ENCODE results near the gene INSYN2B.
"Not testable (repeated sequence)": the region's sequence is repeated elsewhere in the genome, so short reads cannot be mapped to it uniquely, and the experiment has no call there.

Gene INSYN2B

DNA sequence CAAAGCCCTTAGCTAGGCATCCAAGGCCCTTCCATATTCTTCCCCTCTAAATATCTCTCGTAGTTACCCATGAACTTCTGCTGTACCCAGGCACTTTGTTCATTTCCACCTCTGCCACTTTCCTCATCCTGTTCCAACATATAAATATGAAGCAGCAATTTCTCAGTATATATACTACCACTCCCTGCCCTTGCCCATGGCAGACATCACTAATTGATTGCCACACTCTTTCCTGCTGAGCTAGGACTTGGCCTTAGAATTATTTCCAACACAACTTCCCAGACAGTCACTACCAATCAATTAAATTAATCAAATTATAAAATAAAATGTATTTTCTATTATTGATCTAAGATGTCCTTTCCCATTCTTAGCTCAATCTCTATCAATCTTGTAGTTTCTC, 8.5 kb downstream of the INSYN2B start:
- DNase-seq (ENCODE audit: low read depth): no peak

DNA sequence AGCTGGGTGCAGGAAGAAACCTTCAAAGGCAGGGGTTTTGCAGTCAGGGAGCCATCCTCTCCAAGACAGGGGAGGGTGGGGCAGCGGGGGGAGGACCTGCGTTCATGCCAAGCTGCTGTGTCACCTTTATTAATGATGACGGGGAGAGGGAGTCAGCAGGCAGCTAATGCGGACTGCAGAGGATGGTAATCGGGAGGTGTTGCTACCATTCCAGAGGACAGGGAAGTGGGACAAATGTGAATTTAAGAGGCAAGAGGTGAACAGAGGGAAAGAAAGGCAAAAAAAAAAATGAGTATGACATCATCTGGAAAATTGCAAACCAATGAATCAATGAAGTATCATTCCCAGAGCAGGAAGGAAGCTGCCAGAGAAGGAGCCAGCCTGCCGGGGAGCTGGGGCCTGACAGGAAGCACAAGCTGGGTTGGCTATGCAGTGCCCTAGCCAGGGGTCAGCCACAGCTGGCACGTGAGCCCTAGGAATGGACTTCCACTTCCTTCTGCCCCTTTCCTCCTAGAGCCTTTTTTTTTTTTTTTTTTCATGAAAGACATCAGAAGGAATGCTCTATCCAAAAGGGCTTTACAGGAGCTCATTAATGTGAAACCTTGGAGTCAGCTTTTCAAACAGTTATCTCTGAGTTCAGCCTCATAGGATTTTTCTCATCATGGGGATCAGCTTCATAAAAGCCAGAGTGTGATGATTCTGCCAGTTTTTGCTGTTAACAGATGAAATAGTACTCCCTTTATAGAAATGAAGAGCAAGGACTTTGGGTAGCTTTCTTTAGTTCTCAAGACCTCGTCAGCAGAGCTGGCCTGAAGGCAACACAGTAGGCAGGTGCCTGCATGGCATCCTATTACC, 9.2 kb downstream of the INSYN2B start:
- DNase-seq (ENCODE audit: low read depth): no peak

DNA sequence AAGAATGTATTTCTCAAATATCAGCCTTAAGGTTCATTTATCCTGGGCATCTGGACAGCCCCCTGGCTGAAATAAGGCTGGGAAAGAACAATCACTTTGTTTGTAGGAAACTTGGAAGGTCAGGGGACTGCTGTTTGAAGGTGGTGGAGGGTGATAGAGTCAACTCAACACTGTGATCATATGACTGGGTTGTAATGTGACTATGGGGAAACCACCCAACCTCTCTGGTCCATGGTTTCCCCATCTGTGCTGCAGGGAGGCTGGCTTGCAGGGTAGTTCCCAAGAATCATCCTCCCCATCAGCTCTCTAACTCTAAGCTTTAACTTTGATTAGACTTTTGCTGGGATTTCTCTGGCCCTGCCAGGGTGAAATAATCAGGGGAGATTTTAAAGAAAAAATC, 10.0 kb downstream of the INSYN2B start:
- DNase-seq (ENCODE audit: low read depth): no peak

DNA sequence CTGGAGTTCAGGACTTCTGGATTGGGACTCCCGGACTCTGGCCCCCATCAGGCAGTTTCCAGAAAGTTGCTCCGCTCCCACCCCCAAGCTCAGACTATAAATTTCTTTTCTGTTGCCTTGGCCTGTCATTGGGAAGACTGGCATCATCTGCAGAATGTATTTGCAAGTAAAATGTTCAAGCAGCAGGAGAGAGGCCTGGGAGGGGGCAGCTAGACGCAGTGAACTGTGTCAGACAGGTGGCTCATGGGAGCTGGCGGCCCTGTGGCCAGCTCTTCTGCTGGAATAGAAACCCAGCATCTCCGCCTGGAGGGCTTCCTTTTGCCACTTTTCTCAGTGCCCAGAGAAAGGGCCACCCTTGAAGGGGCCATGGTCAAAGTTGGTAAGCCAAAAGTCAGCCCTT, 16.0 kb downstream of the INSYN2B start:
- DNase-seq (ENCODE audit: low read depth): no peak

DNA sequence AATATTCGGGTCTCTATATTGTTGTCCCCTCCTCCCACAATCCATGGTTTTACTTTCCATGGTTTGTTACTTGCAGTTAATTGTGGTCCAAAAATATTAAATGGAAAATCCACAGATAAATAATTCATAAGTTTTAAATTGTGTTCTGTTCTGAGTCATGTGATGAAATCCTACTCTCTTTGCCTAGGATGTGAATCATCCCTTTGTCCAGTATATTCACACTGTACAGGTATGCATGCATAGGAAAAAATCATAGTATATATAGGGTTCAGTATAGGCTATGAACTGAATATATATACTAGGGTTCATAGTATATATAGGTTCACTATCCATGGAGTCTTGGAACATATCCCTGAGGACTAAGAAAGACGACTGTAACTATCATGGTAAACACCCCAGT, 19.6 kb downstream of the INSYN2B start:
- no peak for DNase-seq (ENCODE audit: low read depth)

DNA sequence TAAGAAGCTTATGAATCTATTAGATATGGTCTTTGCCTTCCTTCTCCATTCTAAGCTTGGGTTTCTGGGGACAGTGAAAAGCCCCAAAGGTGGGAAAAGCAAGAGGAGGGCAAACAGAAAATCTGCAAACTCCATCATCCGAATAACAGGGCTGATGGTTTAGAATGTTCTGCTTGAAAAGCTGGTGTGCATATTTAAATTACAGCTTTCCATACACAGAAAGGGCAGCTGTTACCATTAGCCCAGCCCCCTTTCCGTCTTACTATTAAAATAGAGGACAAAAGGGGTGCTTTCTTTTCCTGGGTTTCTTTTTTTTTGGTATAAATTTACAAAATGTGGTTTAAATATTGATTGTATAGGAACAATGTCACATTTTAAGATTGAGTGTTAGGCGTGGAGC, 22.0 kb downstream of the INSYN2B start:
- DNase-seq (ENCODE audit: low read depth): no peak

DNA sequence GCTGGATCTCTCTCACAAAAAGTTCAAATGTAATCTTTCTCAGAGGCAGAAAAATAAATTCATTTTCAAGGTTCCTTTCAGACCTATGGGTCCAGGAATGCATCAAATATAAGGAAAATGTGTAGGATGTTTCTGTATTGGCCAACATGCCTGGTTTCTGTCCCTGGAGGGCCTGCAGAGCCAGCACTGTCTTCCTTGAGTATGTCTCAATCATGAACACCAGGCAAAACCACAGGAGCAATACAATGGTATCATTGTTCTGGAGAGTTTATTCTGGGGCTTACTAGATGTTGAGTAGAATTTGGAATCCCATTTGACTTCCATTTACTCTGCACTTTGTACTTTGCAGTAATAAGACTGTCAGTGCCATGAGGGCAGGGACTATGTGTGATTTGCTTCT, 23.5 kb downstream of the INSYN2B start:
- no peak for DNase-seq (ENCODE audit: low read depth)

DNA sequence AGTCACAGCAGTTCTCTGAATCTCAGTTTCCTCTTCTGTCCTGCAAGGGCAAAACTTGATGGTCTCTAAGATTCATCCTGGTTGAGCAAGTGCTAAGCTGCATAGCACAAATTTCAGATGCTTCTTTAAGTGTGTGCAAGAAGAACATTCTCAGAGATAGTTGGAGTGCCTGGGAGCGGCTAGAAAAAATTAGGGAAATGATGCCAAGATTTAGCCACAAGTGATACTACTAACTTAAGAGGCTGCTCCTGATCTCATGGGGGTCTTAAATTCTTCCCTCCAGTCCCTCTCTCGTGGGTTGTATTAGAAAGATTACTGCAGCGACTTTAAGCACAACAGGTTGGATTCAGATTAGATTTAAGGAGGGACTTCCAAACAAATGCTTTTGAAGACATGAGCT, 24.2 kb downstream of the INSYN2B start:
- no peak for DNase-seq (ENCODE audit: low read depth)

DNA sequence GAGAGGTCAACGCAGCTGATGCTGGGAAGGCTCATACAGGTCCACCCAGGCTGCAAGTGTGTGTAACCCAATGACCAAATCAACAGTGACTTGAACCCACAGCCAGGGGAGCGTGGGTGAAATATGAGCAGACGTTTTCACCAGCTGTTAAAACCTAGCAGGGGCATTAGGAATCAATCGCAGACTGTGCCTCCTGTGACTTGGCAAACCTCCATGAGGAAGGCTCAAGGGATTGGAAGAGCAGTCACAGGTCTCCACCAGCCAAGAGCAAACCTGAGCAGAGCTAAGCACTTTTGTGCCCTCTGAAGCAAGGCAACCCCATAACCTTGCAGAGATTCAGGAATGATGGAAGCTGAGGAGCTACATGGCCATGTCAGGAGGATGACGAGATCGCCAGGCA, 25.5 kb downstream of the INSYN2B start:
- no peak for DNase-seq (ENCODE audit: low read depth)

DNA sequence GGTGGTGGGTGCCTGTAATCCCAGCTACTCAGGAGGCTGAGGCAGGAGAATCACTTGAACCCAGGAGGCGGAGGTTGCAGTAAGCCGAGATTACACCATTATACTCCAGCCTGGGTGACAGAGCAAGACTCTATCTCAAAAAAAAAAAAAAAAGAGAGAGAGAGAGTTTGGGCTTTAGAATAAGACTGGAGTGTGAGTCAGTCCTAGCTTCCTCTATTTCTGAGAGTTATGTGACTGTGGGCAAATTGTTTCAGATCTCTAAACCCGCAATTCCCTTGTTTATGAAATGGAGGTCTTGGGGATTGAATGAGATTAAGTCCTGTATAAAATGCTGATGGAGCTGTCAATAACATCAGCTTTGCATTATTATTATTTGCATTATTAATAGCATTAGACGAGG, 27.1 kb downstream of the INSYN2B start:
- not testable (repeated sequence) for DNase-seq (ENCODE audit: low read depth)

DNA sequence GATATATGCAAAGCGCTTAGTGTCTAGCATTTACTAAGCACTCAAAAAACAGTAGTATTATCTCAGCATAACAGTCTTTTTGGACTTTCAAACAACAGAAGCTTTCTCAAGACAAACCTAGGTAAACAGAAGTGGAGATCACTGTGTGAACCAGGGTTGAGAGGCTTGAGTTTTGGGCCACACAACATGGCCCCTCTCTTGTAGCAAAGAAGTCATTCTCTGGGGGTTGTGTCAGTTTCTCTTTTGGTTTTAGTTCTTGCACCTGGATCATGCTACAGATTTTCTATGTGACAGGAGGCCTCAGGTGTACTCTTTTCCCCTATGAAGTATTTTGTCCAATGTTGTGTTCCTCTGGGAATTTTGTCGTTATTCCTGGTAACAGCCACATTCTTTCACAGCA, 30.0 kb downstream of the INSYN2B start:
- no peak for DNase-seq (ENCODE audit: low read depth)

DNA sequence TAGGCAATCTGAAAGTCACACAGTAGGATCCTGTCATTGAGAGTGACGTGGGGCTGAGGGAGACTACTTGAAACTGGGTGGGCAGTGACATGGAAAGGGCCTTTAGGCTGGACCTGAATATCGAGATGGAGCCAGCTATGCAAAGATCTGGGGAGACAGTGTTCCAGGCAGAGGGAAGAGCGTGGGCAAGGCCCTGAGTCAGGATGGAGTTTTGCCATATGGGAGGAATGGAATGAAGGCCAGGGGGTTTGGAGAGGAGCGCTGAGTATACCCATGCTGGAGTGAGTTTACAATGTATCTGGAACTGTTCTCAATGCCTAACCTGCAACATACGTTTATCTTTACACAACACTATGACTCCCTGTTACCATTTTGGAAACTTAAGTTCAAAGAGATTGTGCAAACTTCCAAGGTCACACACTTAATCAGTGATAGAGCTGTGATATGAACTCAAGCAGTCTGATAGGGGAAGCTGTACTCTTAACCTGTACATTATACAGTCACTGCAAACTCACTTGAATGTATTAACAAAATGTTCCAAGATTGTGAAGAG, 33.5 kb downstream of the INSYN2B start:
- no peak for DNase-seq (ENCODE audit: low read depth)

DNA sequence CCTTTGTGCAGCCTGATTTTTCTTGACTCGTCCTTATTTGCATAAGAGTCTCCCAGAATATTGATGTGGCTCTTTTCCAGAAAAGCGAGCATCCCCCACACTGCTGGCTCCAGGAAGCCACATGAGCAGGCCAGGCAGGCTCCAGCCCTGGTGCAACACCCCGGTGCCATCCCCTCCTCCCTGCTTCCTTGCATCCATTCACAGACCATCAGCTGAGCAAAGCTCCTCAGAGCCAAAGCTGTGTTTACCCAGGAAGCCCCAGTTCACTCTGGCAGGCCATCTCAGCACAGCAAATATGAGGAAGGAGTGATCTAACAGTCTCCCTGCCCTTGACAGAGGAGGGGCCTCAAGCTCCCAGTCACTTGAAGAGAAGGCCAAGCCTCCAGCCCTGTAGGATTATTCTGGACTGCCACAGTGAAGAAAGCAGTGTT, 34.4 kb downstream of the INSYN2B start:
- no peak for DNase-seq (ENCODE audit: low read depth)

DNA sequence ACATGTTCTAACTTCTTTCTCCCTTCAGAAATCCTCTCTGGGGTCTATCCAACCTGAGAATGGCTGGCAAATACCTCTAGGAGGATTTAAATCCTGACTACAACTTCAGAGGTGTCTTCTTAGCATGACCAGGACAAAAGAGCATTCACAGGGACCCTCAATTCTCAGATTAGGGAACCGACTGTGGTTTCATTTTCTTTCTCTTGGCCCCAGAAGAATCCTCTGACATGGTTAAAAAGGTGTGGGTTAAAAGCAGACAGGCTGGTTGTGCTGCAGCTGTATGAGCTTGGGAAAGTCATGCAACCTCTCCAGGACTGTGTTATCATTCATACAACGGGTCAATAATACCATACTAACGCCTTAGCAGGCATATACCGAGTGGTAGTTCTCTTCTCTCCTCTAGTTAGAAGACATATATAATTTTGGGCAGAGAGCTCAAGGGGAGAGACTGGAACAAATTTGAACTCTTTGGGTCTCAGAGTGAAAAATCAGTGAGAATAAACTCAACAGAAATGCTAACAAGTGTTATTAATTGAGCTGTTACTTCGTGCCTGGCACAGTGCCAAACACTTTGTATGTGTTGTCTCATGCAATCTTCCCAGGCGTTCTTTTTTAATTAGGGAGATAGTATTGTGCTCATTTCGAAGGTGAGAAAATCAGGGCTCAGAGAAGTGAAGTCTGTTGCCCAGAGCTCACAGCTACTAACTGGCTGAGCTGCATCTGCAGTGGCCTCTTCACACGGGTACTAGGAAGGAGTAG, 35.2 kb downstream of the INSYN2B start:
- DNase-seq (ENCODE audit: low read depth): no peak

DNA sequence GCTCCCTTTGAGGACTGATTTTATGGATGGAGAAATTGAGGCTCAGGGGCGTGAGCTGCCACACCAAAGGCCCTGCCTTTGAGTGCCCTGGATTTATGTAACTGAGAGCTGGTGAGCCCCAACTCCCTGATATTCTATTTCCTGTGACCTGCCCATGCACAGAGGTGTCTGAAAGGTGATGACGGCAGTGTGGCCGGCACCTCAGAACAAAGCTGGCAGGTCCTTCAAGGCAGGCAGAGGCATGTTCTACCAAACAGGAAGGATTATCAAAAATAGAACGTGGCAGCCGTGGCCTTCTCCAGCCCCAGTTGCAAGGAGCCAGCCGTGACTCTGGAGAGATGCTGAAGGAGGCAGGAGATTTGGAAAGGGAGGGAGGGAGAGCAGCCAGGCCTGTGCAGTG, 36.2 kb downstream of the INSYN2B start:
- no peak for DNase-seq (ENCODE audit: low read depth)

DNA sequence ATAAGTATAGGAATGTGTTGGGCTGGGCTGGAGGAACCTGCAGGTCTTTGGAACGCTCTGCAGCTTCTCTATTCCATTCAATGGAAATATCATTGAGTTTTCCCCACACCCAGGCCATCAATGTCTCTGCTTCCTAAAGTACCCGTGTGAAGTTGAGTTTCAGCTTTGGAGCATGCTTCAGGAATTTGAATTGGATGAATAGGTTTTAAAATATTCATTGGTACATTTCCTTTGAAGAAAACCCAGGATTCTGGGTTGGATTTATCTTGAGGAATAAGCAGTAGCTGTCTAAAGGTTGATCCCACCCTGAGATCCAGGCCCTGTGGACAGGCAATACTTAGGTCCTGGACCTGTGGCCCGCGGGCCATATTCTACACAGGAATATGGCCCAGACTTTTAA, 37.3 kb downstream of the INSYN2B start:
- no peak for DNase-seq (ENCODE audit: low read depth)

DNA sequence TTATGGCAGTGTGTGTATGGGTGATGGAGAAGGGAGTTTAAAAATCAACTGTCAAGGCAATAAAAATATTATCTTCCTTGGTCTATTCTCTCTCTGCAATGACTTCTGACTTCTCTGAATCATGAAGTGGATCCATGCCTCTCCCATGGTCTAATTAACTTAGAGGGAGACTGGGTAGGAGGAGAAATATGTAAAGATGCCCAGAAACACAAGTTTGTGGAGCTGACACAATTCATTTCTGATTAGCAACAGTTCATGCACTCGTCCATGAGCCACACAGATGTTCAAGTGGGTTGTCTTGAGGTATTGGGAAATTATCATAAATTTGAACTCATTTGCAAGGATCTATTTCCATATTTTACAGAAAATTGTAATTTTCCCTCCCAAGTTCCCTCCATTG, 38.1 kb downstream of the INSYN2B start:
- DNase-seq (ENCODE audit: low read depth): no peak

DNA sequence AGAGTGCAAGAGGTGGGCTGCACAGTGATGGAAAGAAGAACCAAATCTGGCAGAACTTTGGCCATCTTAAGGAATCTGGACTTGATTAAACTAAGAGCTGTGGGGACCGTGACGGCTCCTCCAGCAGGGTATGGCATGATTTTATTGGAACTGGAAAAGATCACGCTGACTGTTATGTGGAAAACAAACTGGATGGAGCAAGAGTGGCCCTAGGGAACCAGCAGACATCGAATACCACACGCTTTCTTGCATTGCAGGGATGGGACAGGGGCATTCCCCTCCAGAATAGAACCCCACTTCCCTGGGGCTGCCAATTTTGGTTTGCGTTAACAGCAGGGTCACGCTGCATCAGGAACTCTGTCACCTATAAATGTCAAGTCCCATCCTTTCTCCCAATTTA, 38.8 kb downstream of the INSYN2B start:
- no peak for DNase-seq (ENCODE audit: low read depth)

DNA sequence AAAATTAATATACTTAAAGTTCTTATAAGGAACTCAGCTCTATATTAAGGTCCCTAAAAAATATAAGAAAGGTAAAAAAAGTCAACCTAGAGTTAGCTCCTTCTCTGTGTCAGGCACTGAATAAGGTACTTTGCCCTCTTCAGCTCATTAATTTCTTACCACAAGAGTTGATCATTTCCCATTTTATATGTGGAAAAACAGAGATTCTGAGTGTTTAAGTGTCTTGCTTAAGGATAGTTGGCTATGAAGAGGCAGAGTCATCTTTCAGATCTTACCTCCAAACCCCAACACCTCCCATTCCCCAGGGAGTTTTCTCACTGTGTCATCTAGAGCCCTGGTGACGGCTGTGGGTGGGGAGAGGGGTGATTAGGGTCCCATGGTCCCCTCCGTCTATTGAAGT, 40.6 kb downstream of the INSYN2B start:
- DNase-seq (ENCODE audit: low read depth): no peak

DNA sequence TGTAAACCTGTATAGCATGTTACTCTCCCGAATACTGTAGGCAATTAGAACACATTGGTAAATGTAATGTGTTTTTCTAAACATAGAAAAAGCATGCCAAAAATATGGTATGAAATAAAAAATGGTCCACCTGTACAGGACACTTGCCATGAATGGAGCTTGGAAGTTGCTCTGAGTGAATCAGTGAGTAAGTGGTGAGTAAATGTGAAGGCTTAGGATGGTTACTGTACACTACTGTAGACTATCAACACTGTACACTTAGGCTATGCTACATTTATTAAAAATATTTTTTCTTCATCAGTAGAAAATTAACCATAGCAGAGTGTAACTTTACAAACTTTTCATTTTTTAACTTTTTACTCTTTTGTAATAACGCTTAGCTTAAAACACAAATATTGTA, 41.9 kb downstream of the INSYN2B start:
- DNase-seq (ENCODE audit: low read depth): no peak

DNA sequence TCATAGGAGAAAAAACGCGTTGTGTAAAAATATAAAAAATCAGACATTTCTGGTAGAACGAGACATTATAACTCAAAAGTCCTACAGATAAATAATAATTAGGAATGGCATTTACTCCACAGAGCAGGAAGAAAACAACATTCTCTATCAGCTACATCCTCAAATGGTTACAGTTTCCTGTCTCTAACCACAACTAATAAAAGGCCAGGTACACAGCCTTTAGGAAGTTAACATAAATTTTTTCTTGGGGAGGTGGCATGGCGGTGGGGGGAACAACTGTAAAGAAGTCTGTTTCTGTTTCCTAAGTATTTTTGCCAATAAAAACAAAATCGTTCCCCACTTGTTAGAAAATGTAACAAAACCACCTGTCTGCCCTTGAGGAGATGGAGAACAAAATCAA, 44.5 kb downstream of the INSYN2B start:
- DNase-seq (ENCODE audit: low read depth): no peak

DNA sequence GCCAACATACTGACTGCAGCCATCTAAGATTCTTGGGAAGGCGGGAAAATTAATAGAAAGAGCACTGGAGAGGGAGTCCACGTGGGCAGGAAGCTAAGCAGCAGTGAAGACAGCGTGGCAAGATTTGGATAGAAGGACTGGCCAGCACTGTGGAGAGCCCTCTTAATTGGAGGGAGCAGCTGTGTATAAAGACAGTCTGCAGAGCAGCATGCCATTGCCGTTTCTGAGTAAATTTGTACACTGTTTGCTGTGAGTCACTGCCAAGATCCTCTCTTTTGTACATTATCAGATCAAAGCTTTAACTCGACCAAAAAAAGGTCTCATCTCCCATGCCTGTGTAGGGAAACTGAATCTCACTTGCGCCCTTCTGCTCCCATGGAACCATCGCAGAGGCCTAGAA, 45.3 kb downstream of the INSYN2B start:
- no peak for DNase-seq (ENCODE audit: low read depth)

DNA sequence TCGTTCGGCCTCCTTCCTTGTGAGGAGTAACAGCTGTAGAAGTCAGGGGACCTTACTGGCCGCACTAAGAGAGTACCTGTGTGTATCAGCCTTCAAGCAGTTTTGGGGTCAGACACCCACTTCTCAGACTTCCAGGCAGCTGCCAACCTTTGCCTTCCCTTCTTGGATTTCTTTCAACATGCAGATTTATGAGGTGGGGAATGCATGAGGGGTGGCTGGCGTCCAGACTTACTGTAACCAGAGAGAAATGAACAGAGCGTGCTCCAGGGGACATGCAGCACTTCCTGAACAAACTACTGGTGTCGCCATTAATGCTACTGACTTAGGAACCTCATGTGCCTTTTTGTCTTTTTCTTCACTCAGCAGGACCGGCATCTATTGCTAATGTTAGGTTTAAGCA, 46.7 kb downstream of the INSYN2B start:
- no peak for DNase-seq (ENCODE audit: low read depth)
